ENCODE data around the gene SPRTN. TPM values are rescaled to one million over a fixed set of nuclear protein-coding genes. Genes with fewer than 3 reads are reported as not detected.

Gene SPRTN
- polyA plus RNA-seq, 1 donor: 9.9 TPM

- no peaks in the 10 kb centered on the region for H3K36me3 ChIP-seq (ENCODE audit: control insufficient read depth, insufficient read depth, low read length)
- H3K4me3 ChIP-seq (ENCODE audit: low read length): no peak overlapping the region
- no peak overlapping the region for H3K27ac ChIP-seq (ENCODE audit: low read length)
- no CpG with 5 or more reads among the region's 1 CpG for WGBS (ENCODE audit: insufficient coverage, low lambda C conversion rate)
- H3K4me1 ChIP-seq (ENCODE audit: control insufficient read depth, insufficient read depth, low read length): peaks cover 7% of the 10 kb centered on the region
- DNase-seq: no peak
- no peaks in the 10 kb centered on the region for H3K9me3 ChIP-seq (ENCODE audit: control insufficient read depth, low read depth, low read length)
- no peaks in the 10 kb centered on the region for H3K27me3 ChIP-seq (ENCODE audit: control insufficient read depth, insufficient read depth, low read length)
Measured at GRCh38 chr1:231401478-231401877, 63.4 kb downstream of the SPRTN start.

- Histone ChIP-seq H3K36me3 (ENCODE audit: control insufficient read depth, insufficient read depth, low read length) (no peaks in the 10 kb centered on the region), H3K9me3 (ENCODE audit: control insufficient read depth, low read depth, low read length) (no peaks in the 10 kb centered on the region), H3K4me3 (ENCODE audit: low read length) (no peak overlapping the region), H3K27ac (ENCODE audit: low read length) (no peak overlapping the region), H3K4me1 (ENCODE audit: control insufficient read depth, insufficient read depth, low read length) (peaks cover 29% of the 10 kb centered on the region), H3K27me3 (ENCODE audit: control insufficient read depth, insufficient read depth, low read length) (no peaks in the 10 kb centered on the region)
- no peak for DNase-seq
- WGBS (ENCODE audit: insufficient coverage, low lambda C conversion rate): no CpG with 5 or more reads among the region's 2 CpGs
Measured at GRCh38 chr1:231404318-231404717, 66.2 kb downstream of the SPRTN start.

Other genes with a start within 250 kb of the SPRTN start
- gene TRIM67, start 176.2 kb upstream of the SPRTN start, polyA plus RNA-seq: 1.1 TPM
- gene GNPAT, start 97.1 kb upstream of the SPRTN start, polyA plus RNA-seq: 69.3 TPM
- gene EXOC8, start 441 bp upstream of the SPRTN start, polyA plus RNA-seq: 13.7 TPM
- gene EGLN1, start 84.0 kb downstream of the SPRTN start, polyA plus RNA-seq: 30.4 TPM
- 38.2 TPM for gene TSNAX, start 190.4 kb downstream of the SPRTN start, polyA plus RNA-seq

All from large intestine (tissue), 3 donors.